ENCODE data around the gene ZNF579. TPM values are rescaled to one million over a fixed set of nuclear protein-coding genes. Genes with fewer than 3 reads are reported as not detected.
A peak's percentile ranks its signal among the peaks of the same experiment; 100 is the strongest.

Gene ZNF579
- total RNA-seq, 1 donor = 4.4 TPM

- no peak for TF ChIP-seq CTCF (IDR thresholded peaks at IDR 0.05; ENCODE audit: insufficient read depth, low read length)
Observed at GRCh38 chr19:55605207-55605636, 24.6 kb upstream of the ZNF579 start.

GRCh38 chr19:55603581-55604292, 23.1 kb upstream of the ZNF579 start:
- DNase-seq (ENCODE audit: low read depth) = no peak
- H3K4me3 ChIP-seq (ENCODE audit: low read depth, low read length) = no peak overlapping the region
- TF ChIP-seq CTCF (IDR thresholded peaks at IDR 0.05; ENCODE audit: insufficient read depth, low read length) = no peak

More at GRCh38 chr19:55605207-55605636, 24.6 kb upstream of the ZNF579 start:
- peak; percentile 97 for DNase-seq (ENCODE audit: low read depth)
- peak overlapping the region; percentile 93 for H3K4me3 ChIP-seq (ENCODE audit: low read depth, low read length)

GRCh38 chr19:55603115-55603514, 22.5 kb upstream of the ZNF579 start:
- DNase-seq (ENCODE audit: low read depth) = no peak
- no peak overlapping the region for H3K4me3 ChIP-seq (ENCODE audit: low read depth, low read length)
- TF ChIP-seq CTCF (IDR thresholded peaks at IDR 0.05; ENCODE audit: insufficient read depth, low read length) = no peak

- DNase-seq (ENCODE audit: low read depth) = no peak
- H3K4me3 ChIP-seq (ENCODE audit: low read depth, low read length) = no peak overlapping the region
- no peak for TF ChIP-seq CTCF (IDR thresholded peaks at IDR 0.05; ENCODE audit: insufficient read depth, low read length)
Observed at GRCh38 chr19:55602104-55603001, 21.7 kb upstream of the ZNF579 start.

- peak overlapping the region; percentile 90 for H3K4me3 ChIP-seq (ENCODE audit: low read depth, low read length)
- TF ChIP-seq CTCF (IDR thresholded peaks at IDR 0.05; ENCODE audit: insufficient read depth, low read length) = no peak
- no peak for DNase-seq (ENCODE audit: low read depth)
Observed at GRCh38 chr19:55601084-55601483, 20.4 kb upstream of the ZNF579 start.

GRCh38 chr19:55600662-55601028, 20.0 kb upstream of the ZNF579 start:
- TF ChIP-seq CTCF (IDR thresholded peaks at IDR 0.05; ENCODE audit: insufficient read depth, low read length) = no peak
- DNase-seq (ENCODE audit: low read depth) = no peak
- peak overlapping the region; percentile 90 for H3K4me3 ChIP-seq (ENCODE audit: low read depth, low read length)

Measured in fibroblast of the aortic adventitia (primary cell).